Stimulated activated CD8-positive, alpha-beta memory T cell treated with anti-CD3 and anti-CD28 coated beads, Interleukin-2, amount 100 ng/mL, for 1 hour (primary cell): ENCODE data around the gene ZNF705A.
"Not testable (repeated sequence)": the region's sequence is repeated elsewhere in the genome, so short reads cannot be mapped to it uniquely, and the experiment has no call there.

Experiments used
- DNase-seq, 2 donors: peaks; one replicate each; pipeline ENCODE4 v3.0.0-alpha.2; 2020; ENCODE audit warnings: low read depth in 2 of 2

The ZNF705A gene

DNA sequence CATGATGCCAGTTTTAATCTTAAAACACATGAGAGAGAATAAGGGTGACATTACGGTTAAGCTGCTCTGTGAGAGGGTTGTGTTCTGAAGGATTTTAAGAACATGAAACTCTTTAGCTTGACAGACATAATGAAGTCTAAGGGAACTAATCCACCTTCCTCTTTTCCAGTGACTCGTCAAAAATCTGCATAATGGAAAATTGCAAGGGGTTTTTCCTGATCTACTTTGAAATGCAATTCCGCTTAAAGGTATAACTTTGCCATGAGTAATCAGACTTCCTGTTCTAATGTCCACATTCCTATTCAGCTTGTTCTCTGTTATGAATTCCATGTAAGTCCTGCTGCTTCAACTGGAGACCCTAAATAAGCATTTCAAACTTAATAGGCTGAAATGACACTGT, at the start of gene ZNF705A:
Gene ZNF705A, plus strand, starts transcription at position 171 of the 400 bp plus-strand sequence. CDS start 15,611 bp downstream, outside the sequence.
- DNase-seq, result no peak

DNA sequence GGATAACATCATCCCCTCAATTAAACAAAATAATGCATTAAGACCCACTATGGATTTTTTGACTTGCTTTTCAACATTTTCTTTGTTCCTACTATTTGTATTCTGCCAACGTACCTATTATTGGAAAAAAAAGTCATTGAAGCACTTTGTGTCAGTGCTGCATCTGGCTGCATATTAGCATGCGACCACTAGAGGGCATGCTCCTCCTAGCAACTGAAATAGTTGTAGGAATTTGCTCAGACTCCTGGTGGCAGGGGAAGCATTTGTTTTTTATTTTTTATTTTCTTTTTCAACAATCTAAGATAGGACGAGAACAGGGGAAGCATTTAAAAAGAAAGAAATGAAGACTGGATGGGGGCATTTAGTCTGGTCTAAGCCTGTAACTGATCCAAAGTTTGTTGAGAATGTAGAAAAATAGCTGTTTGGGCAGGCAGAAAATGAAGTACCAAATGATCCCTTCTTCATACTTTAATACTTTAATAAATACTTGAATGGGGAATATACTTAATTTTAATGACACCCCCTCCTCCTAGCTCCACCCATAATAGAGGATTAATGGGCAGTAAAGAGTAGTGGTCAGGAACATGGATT, 47.9 kb upstream of the ZNF705A start:
- peak; percentile 61 to 63 for DNase-seq

DNA sequence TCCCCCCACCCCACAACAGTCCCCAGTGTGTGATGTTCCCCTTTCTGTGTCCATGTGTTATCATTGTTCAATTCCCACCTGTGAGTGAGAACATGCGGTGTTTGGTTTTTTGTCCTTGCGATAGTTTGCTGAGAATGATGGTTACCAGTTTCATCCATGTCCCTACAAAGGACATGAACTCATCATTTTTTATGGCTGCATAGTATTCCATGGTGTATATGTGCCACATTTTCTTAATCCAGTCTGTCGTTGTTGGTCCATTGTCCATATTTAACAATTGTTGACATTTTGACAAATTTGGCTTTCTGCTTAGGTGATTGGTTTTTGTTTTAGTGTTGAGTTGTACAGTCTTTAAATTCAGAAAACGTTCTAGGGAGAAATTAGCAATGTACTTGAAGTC, 43.7 kb upstream of the ZNF705A start:
- not testable (repeated sequence) for DNase-seq

DNA sequence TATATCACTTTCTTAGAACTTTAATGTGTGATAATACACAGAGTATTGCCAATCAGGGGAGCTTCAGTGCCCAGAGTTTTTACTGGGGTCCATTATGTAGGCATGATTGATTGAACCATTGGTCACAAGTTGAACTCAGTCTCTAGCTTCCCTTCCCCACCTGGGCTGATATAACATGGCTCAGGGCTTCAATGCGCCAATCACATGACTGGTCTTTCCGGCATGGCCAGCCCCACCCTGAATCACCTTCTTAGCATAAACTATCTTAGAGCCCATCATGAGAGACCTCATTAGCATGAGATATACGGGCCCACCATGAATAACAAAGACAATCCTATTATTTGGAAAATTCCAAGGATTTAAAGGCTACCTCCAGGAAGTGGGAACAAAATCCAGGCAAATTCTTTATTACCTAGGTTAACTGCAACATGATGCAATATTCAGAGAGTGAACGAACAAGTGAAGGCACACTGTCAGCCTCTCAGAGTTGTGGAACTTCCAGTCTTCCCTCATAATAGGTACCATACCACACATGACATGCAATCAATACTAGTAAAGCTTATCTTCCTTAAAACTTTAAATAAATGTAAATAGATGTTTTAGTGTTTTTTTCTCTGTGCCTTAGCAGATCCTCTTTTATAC, 36.6 kb upstream of the ZNF705A start:
- no peak for DNase-seq

DNA sequence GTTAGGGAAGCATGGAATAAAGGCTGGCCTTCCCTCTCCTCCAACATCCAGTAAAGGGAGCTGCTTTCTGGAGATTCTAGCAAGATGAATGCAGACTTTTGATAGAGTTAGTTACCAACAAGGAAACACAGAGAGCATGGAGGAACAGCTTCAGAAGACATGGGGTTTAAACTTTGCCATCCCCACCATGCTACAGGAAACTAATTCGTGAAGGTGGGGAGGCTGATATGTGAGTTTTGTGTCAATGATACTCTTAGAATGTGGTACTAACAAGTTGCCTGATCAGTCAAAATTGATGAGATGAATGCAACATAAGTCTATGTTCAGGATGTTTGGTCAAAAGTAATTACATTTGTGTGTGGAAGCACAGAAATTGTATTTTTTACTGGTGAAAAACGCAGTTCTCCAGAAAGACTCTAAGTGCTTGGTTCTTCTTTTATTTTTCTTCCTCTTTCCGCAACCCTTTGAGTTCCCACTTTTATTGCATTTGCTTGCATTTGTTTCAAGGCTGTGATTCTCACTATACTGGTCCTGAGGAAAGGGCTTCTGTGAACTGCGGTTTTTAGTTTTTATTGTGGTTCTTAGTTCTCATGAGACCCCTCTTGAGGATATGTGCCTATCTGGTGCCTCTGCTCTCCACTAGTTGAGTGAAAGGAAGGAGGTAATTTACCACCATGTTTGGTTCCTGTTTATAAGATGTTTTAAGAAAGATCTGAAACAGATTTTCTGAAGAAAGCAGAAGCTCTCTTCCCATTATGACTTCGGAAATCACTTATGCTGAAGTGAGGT, 33.5 kb upstream of the ZNF705A start, which contains the start of gene CLEC4A:
Gene CLEC4A, plus strand, starts transcription at position 494 of the 789 bp plus-strand sequence. Its CDS starts 262 bp downstream, at position 756.
- no peak for DNase-seq

DNA sequence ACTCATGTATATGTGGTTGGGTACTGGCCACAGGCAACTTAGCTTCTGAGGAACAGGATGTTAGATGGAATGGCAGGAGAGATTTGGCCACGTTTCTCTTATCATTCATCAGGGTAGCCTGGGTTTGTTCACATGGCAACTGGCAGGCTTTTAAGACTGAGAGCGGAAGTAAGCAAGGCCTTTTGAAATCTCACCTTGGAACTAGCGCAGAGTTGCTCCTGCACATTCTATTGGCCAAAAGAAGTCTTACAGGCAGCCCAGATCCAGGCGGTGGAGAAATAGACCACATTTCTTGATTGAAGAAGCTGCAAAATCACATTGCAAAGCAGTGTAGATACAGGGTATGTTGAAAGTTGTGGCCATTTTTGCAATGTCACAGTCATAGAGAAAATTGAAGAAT, 29.7 kb upstream of the ZNF705A start:
- DNase-seq, result no peak

DNA sequence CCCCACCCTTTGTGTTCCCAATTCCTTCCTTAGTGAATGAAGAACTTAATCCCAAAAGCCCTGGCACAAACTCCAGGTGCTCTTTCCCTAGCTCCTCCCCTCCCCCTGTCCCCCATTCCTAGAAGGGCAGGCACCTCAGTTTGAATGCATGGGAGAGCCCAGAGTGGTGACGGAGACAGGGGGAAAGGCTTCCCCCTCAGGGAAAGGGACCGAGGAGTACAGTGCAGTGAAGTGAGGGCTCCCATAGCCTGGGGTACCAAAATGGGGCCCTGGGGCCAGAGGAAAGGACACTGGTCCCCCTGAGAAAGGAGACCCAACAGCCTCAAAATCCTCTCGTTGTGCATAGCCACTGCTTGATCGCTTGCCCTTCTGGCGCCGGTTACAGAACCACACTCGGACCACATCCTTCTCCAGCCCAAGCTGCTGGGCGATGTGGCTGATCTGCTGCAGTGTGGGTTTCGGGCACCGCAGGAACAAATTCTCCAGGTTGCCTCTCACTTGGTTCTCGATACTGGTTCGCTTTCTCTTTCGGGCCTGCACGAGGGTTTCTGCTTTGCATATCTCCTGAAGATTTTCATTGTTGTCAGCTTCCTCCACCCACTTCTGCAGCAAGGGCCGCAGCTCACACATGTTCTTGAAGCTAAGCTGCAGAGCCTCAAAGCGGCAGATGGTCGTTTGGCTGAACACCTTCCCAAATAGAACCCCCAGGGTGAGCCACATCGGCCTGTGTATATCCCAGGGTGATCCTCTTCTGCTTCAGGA, 23.0 kb upstream of the ZNF705A start:
- DNase-seq, result not testable (repeated sequence)

DNA sequence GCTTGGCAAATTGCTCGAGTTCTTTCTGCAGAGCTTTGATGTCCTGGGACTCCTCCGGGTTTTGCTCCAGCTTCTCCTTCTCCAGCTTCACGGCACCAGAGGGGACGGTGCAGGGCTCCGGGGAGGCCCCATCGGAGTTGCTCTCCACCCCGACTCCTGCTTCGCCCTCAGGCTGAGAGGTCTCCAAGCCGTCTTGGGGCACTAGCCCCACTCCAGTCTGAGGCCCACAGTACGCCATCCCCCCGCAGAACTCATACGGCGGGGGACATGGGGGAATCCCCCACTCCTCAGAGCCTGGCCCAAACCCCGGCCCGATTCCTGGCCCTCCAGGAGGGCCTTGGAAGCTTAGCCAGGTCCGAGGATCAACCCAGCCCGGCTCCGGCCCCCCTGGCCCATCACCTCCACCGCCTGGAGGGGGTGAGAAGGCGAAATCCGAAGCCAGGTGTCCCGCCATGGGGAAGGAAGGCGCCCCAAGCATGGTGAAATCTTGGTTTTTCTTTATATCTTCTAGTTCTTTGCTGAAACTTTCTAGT, 22.4 kb upstream of the ZNF705A start:
- DNase-seq, result not testable (repeated sequence)

DNA sequence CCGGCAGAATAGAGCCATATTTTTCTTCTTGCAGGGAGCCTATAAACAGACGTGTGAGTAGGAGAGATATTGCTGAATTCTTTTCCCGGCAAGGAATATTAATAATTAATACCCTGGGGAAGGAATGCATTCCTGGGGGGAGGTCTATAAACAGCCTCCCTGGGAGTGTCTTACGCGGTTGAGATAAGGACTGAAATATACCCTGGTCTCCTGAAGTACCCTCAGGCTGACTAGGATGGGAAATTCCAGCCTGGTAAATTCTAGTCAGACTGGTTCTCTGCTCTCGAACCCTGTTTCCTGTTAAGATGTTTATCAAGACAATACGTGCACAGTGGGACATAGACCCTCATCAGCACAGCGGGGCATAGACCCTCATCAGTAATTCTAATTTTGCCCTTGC, 15.2 kb upstream of the ZNF705A start:
- DNase-seq, result not testable (repeated sequence)

DNA sequence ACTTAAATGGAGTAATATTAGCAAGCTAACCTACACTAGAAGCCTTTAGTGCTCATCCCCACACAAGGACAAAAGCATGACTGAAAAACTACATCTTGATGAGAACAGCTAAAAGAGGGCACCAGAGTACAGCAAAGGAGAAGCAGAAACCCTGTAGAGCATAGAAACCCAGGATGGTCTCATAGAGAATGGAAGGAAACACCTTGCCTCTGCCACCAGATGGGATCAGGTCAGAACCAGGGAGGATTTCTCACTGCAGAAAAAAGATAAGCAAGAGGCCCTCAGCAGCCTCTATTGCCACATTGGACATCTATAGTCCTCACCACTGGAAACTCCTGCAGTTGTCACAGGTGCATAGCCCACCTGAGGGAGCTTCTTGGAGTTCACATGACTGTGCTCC, 13.6 kb upstream of the ZNF705A start:
- no peak for DNase-seq

DNA sequence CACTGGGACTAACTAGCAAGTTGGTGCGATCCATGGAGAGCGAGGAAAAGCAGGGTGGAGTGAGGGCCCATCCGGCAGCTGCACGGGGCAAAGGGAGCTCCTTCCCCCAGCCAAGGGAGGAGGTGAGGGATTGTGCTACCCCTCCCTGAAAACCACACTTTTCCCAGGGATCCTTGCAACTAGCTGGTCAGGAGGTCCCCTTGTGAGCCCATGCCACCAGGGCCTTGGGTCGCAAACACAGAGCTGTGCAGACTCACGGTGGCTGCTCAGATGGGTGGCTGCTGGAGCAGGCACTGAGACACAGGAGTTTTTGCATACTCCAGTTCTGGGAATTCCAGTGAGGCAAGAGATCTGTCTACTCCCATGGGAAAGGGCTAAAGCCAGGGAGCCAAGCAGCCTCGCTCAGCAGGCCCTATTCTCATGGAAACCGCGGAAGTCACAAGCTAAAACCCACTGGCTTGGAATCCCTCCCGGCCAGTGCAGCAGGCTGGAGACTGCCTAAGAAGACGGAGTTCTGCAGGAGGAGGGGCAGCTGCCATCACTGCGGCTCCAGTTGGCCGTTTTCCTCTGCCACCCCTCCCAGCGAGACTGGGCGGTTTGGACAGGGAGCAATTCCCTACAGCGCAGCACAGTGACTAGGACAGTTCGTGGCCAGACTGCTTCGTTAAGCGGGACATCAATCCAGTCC, 10.9 kb upstream of the ZNF705A start:
- DNase-seq, result no peak

DNA sequence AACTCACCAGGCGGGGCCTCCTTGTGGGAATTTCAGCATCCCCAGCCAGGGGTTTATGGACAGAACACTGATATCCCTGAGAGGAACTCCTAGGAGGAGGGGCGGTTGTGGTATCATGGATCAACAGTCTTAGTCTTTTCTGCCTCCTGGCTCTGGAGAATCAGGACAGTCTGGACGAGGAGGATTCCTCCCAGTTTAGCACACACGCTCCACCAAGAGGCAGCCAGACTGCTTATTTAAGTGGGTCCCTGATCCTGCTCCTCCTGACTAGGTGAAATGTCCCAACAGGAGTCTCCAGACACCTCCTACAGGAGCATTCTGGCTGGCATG, 10.4 kb upstream of the ZNF705A start:
- no peak for DNase-seq

DNA sequence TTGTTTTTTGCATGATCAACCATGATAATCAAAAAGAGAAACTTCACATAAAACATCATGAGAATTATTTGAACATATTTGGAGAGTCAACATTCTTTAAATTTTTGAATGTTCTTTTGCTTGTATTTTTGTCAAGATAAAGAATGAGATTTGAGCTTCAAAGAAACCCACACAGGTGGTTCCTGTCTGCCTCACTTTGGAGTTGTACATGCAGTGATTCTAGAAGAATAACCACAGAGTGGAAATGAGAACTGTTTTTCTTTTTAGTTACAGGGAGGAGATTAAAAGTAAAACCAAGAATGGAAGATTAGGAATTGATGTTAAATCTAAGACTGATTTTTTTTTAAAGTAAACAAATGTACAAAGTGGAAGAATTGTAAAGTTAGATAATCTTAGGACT, 2.3 kb upstream of the ZNF705A start:
- no peak for DNase-seq

DNA sequence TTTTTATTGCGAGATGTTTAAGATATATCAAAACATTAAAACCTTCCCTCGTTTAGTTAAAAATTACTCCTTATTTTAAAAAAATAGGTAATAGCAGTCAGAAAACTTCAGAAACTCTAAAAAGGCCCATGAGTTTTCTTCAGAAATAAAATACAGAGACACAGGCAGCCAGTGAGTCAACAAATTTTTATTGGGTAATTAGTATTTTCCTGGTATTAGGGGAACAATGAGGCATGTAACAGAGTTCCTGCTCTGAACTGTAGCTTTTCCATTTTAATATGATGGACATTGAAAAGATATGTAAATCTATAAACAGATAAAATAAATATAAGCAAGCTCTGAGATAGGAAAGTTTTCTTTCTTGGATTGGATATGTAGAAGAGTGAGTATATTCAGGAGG, 399 bp upstream of the ZNF705A start:
- DNase-seq, result no peak

DNA sequence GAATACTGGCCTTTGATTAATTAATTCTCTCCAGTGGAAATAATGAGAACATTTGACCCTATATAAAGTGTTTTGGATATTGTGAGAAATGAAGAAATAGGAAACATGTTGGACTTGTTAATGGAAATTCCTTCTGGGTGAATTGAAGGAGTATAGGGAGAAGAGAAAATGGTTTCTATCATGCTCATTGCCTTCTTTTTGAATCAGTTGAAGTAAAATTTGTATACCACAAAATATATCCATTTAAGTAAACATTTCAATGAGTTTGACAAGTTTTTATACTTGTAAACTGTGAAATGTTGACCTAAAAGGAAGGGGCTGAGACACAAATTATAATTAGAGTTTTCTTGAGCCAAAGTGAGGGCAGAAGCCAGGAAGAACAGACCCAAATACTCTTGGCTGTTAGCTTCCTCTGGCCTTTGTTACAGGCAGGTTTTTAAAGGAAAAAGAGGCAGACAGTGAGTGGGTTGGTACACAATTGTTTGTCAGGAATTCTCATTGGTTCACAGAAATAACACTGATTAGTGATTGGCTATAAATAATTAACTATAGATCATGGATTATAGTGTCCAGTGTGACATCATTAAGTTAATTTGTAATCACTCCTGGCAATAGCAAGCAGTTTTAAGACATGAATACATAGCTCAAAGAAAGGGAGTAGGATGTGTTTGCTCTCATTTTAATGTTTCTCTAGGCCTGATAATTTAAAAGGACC, 826 bp downstream of the ZNF705A start:
- DNase-seq, result no peak

DNA sequence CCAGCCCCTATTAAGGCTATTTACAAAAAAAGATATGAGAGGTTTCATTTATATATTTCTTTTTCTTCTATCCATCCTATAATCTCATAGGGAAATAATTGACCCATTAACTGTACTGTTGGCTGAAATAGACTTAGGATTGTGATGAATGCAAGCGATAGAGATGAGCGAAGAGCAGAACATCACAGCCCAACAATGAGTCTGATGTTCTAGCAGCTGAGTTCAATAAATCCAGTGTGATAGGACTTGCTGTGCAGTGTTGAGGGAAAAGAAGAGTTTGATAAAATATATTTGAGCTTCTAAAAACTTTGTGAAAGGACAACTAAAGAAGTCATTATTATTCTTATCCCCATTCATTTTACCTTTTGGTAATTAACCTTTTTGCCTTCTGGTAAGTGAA, 16.1 kb downstream of the ZNF705A start:
- not testable (repeated sequence) for DNase-seq

DNA sequence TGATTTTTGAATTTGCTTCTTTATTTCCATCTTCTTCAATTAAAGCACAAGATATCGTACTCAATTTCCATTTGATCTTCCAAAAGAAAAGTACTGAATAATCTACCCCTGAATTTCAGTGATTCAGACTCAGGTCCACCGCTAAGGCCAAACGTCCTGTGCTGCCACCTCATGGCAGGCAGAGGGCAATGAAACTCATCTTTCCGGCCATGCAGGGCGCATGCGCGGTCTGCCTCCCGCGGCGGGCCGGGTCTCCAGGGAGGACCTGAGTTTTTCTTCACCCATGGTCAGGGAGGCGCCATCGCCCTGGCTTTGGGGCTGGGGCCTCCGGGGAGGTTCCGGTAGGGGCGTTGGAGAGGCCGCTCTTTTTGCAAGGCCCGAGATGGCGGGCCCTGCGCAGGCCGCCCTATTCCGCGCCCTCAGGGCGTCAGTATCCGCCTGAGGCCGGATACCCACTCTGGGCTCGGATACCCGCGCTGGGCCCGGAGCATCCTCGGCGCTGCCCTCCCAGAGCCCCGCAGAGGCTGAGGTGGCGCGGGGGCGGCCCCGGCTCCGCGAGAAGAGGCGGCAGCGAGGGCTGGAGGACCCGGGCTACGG, 23.3 kb downstream of the ZNF705A start:
- peak; percentile 40 to 57 for DNase-seq

DNA sequence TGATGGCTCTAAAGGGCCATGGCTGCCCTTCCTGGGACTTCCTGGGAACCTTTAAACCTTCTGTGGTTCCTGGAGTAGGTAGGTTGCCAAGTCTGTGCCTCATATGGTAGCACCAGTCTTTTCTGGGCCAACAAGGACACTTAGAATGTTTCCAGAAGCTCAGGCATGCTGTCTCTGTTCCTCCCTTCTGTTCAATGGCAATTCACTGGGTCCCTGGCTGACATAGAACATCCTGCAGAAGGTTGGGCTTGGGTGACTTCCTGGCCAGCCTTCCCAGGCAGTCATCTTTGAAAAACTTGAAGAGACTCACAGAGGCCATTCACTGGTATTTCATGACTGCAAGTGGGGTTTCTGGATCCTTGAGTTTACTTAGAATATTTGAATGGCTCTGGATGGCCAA, 24.5 kb downstream of the ZNF705A start:
- not testable (repeated sequence) for DNase-seq

DNA sequence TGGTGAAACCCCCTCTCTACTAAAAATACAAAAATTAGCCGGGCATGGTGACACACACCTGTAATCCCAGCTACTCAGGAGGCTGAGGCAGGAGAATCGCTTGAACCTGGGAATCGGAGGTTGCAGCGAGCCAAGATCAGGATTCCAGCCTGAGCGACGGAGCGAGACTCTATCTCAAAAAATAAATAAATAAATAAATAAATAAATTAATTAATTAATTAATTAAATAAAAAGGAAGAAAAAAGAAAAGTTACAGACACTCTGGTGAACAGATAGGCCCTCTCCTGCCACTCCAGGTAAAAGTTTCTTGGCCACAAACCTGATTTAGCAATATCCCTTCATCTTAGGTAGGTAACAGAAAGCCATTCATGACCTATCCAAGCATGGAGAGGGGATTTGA, 26.1 kb downstream of the ZNF705A start:
- not testable (repeated sequence) for DNase-seq

DNA sequence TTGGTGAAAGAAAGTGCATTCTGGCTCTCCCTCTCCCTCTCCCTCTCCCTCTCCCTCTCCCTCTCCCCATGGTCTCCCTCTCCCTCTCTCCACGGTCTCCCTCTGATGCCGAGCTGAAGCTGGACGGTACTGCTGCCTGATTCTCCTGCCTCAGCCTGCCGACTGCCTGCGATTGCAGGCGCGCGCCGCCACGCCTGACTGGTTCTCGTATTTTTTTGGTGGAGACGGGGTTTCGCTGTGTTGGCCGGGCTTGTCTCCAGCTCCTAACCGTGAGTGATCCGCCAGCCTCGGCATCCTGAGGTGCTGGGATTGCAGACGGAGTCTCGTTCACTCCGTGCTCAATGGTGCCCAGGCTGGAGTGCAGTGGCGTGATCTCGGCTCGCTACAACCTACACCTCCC, 26.5 kb downstream of the ZNF705A start:
- not testable (repeated sequence) for DNase-seq
